Neutrophil (primary cell): ENCODE results near the gene SV2C.

ENCODE experiments used
- H3K27ac ChIP-seq: fragments of 200-600 bp; sonication (generic); 2 replicates; pipeline ENCODE4 v1.5.1; 2016; ENCODE audit warnings: mild to moderate bottlenecking, moderate library complexity
- H3K27me3 ChIP-seq: fragments of 200-600 bp; sonication (generic); 2 replicates; pipeline ENCODE4 v1.6.0; 2016; ENCODE audit warnings: mild to moderate bottlenecking
- H3K36me3 ChIP-seq: fragments of 200-600 bp; sonication (generic); 2 replicates; pipeline ENCODE4 v1.5.1; 2017
- H3K4me1 ChIP-seq, 2 experiments: fragments of 200-600 bp in 1 of 2; sonication (generic) in 1 of 2; 1 replicate in 1 of 2; 2 replicates in 1 of 2; pipeline versions ENCODE4 v1.5.1 to v1.6.1; 2013 to 2016; ENCODE audit warnings: low read depth in 1 of 2, low read length in 1 of 2, mild to moderate bottlenecking in 1 of 2, moderate library complexity in 1 of 2; ENCODE audit not compliant: control insufficient read depth in 1 of 2, insufficient read depth in 1 of 2
- H3K4me3 ChIP-seq, 2 experiments: fragments of 200-600 bp in 1 of 2; sonication (generic) in 1 of 2; 1 replicate in 1 of 2; 2 replicates in 1 of 2; pipeline ENCODE4 v1.5.1; 2013 to 2016; ENCODE audit warnings: low read depth in 1 of 2, low read length in 1 of 2, mild to moderate bottlenecking in 1 of 2, moderate library complexity in 1 of 2
- H3K9me3 ChIP-seq: fragments of 200-600 bp; sonication (generic); 2 replicates; pipeline ENCODE4 v1.5.1; 2016
- CTCF ChIP-seq: fragments of 200-600 bp; sonication (generic); IDR thresholded peaks from 2 replicates; pipeline ENCODE4 v1.5.1; 2016; ENCODE audit warnings: antibody characterized with exemption

Gene SV2C

GRCh38 chr5:76153271-76153670, 70.1 kb downstream of the SV2C start:
- H3K27ac ChIP-seq: no peak overlapping the region
- TF ChIP-seq CTCF: no peak
- H3K36me3 ChIP-seq: no peaks in the 10 kb centered on the region
- H3K9me3 ChIP-seq: no peaks in the 10 kb centered on the region
- H3K4me1 ChIP-seq: peaks cover 0 to 7% of the 10 kb centered on the region in 2 experiments
- no peaks in the 10 kb centered on the region for H3K27me3 ChIP-seq
- H3K4me3 ChIP-seq: no peak overlapping the region

- Histone ChIP-seq H3K27ac (no peak overlapping the region), H3K4me1 (peaks cover 0 to 7% of the 10 kb centered on the region in 2 experiments), H3K27me3 (no peaks in the 10 kb centered on the region), H3K9me3 (no peaks in the 10 kb centered on the region), H3K36me3 (no peaks in the 10 kb centered on the region), H3K4me3 (no peak overlapping the region)
- TF ChIP-seq CTCF: no peak
Observed at GRCh38 chr5:76154009-76154690, 71.0 kb downstream of the SV2C start.

GRCh38 chr5:76155536-76155935, 72.4 kb downstream of the SV2C start:
- no peaks in the 10 kb centered on the region for H3K27me3 ChIP-seq
- no peak for TF ChIP-seq CTCF
- no peak overlapping the region for H3K27ac ChIP-seq
- no peaks in the 10 kb centered on the region for H3K9me3 ChIP-seq
- no peak overlapping the region for H3K4me3 ChIP-seq
- H3K36me3 ChIP-seq: no peaks in the 10 kb centered on the region
- peaks cover 0 to 7% of the 10 kb centered on the region in 2 experiments for H3K4me1 ChIP-seq

GRCh38 chr5:76162335-76162734, 79.2 kb downstream of the SV2C start:
- Histone ChIP-seq H3K4me3 (no peak overlapping the region), H3K9me3 (no peaks in the 10 kb centered on the region), H3K27ac (no peak overlapping the region), H3K36me3 (no peaks in the 10 kb centered on the region), H3K4me1 (no peaks in the 10 kb centered on the region), H3K27me3 (no peaks in the 10 kb centered on the region)
- no peak for TF ChIP-seq CTCF

GRCh38 chr5:76163111-76163628, 80.0 kb downstream of the SV2C start:
- no peaks in the 10 kb centered on the region for H3K36me3 ChIP-seq
- H3K9me3 ChIP-seq: no peaks in the 10 kb centered on the region
- H3K4me3 ChIP-seq: no peak overlapping the region
- no peak for TF ChIP-seq CTCF
- H3K27ac ChIP-seq: no peak overlapping the region
- no peaks in the 10 kb centered on the region for H3K4me1 ChIP-seq
- no peaks in the 10 kb centered on the region for H3K27me3 ChIP-seq
